Stomach (tissue), 9 donors: ENCODE measurements around the gene ANGPTL2. TPM values are rescaled to one million over a fixed set of nuclear protein-coding genes. Genes with fewer than 3 reads are reported as not detected.
"Not testable (repeated sequence)": the region's sequence is repeated elsewhere in the genome, so short reads cannot be mapped to it uniquely, and the experiment has no call there.

Experiments
- DNase-seq, 2 donors: peaks; one replicate each; pipeline versions ENCODE4 v3.0.0 to v3.0.0-alpha.2; 2013 to 2019
- H3K27ac ChIP-seq, 5 donors: fragments of 200-600 bp in 4 of 5; sonication (generic) in 4 of 5; one replicate each; pipeline ENCODE4 v1.5.1; 2013 to 2019; ENCODE audit warnings: mild to moderate bottlenecking in 1 of 5, moderate library complexity in 1 of 5
- H3K27me3 ChIP-seq, 3 donors: fragments of 200-600 bp; sonication (generic); one replicate each; pipeline ENCODE4 v1.5.1; 2017 to 2019; ENCODE audit warnings: mixed run types in 1 of 3
- H3K36me3 ChIP-seq, 4 donors: fragments of 200-600 bp; sonication (generic); 1 replicate in 3 of 4; 2 replicates in 1 of 4; pipeline ENCODE4 v1.5.1; 2016 to 2019
- H3K4me1 ChIP-seq, 4 donors: fragments of 200-600 bp; sonication (generic); one replicate each; pipeline ENCODE4 v1.5.1; 2016 to 2019
- H3K4me3 ChIP-seq, 4 donors: fragments of 200-600 bp; sonication (generic) in 3 of 4; one replicate each; pipeline ENCODE4 v1.5.1; 2016 to 2019; ENCODE audit warnings: mild to moderate bottlenecking in 1 of 4
- H3K9me3 ChIP-seq, 4 donors: fragments of 200-600 bp; sonication (generic); one replicate each; pipeline ENCODE4 v1.5.1; 2016 to 2019
- CTCF ChIP-seq, 7 experiments: fragments of 450-650 bp in 4 of 7; fragments of 200-600 bp in 3 of 7; sonication (generic) in 3 of 7; IDR thresholded peaks; one replicate each; pipeline ENCODE4 v1.5.1; 2016 to 2019; ENCODE audit warnings: antibody characterized with exemption in 7 of 7, control low read depth in 2 of 7, mild to moderate bottlenecking in 1 of 7
- EP300 ChIP-seq: sonication (generic); formaldehyde crosslinking; IDR thresholded peaks from one replicate; pipeline ENCODE4 v1.6.1; 2017; ENCODE audit warnings: antibody characterized with exemption
- POLR2A ChIP-seq, 4 donors: fragments of 450-650 bp; IDR thresholded peaks; one replicate each; pipeline ENCODE4 v1.6.1; 2016; ENCODE audit warnings: antibody characterized with exemption in 4 of 4, control low read depth in 2 of 4, mild to moderate bottlenecking in 1 of 4, moderate library complexity in 1 of 4
- POLR2AphosphoS5 ChIP-seq, 3 donors: sonication (generic); formaldehyde crosslinking; IDR thresholded peaks; one replicate each; pipeline ENCODE4 v1.6.1; 2016; ENCODE audit warnings: antibody characterized with exemption in 3 of 3
- WGBS, 5 donors: extraction: QIAGEN DNeasy Blood & Tissue Kit in 3 of 5; methylation state at CpG; one replicate each; pipeline versions ENCODE4 v1.1.5 to v1.1.7; 2013 to 2018; 5-methylcytosine and 5-hydroxymethylcytosine counted together
- intact Hi-C: fragments of 100-400 bp; cut with DNase I; formaldehyde crosslinking; loops from one replicate; pipeline ENCODE4 v1.15.1; 2023; ENCODE audit warnings: low total_unique reads
- polyA plus RNA-seq, 3 donors: library from polyadenylated mRNA; stranded (reverse); fragments of 200-250 nt; gene quantifications; one replicate each; pipeline ENCODE4 v1.2.3, GENCODE V29; 2013
- total RNA-seq, 5 donors: library from RNA; depleted of rRNA; stranded (reverse); fragments of >200 nt; gene quantifications; one replicate each; pipeline versions ENCODE4 v1.1.0 to v1.2.3, GENCODE V29; 2014 to 2016
- donor health status: healthy with polysubstance abuse.
- donor health status: Bipolar disorder and iron deficiency.
- donor health status: healthy.

ANGPTL2 gene
- total and polyA plus RNA-seq, 8 donors, result 5.7 to 26.3 (median 10.2) TPM

GRCh38 chr9:127153501-127153900 is 31.1 kb upstream of the ANGPTL2 start:
- DNase-seq, result peak in 1 of 2 donors; percentile 21
- Histone ChIP-seq H3K36me3 (no peaks in the 10 kb centered on the region), H3K4me3 (no peak overlapping the region), H3K9me3 (no peaks in the 10 kb centered on the region), H3K4me1 (peaks cover 0 to 20% (median 10%) of the 10 kb centered on the region in 4 donors), H3K27me3 (no peaks in the 10 kb centered on the region), H3K27ac (no peak overlapping the region)
- no peak for TF ChIP-seq POLR2A (IDR thresholded peaks at IDR 0.05)
- TF ChIP-seq CTCF (IDR thresholded peaks at IDR 0.05), result no peak
- no peak for TF ChIP-seq EP300
- no peak for TF ChIP-seq POLR2AphosphoS5 (IDR thresholded peaks at IDR 0.05)
- intact Hi-C loops, result no loop called here
- 91 to 98% (median 94%) methylated on average over 4 of the region's 4 CpGs for WGBS, 5 donors

- H3K4me3 ChIP-seq, result no peak overlapping the region
- H3K9me3 ChIP-seq, result no peaks in the 10 kb centered on the region
- H3K4me1 ChIP-seq, result peaks cover 0 to 13% (median 5%) of the 10 kb centered on the region in 4 donors
- H3K27me3 ChIP-seq, result no peaks in the 10 kb centered on the region
- 83 to 95% (median 94%) methylated on average over 5 to 6 of the region's 6 CpGs for WGBS, 5 donors
- H3K27ac ChIP-seq, result no peak overlapping the region
- no peak for DNase-seq
- TF ChIP-seq POLR2AphosphoS5 (IDR thresholded peaks at IDR 0.05) (no peak), POLR2A (IDR thresholded peaks at IDR 0.05) (no peak), CTCF (IDR thresholded peaks at IDR 0.05) (no peak)
- H3K36me3 ChIP-seq, result no peaks in the 10 kb centered on the region
- intact Hi-C loops, result no loop called here
Measured at GRCh38 chr9:127149463-127150390, 27.3 kb upstream of the ANGPTL2 start.

GRCh38 chr9:127149010-127149409 is 26.6 kb upstream of the ANGPTL2 start:
- intact Hi-C loops, result no loop called here
- DNase-seq, result no peak
- 95 to 98% (median 96%) methylated on average over 6 to 7 of the region's 7 CpGs for WGBS, 5 donors

GRCh38 chr9:127148014-127148413 is 25.6 kb upstream of the ANGPTL2 start:
- intact Hi-C loops, result no loop called here
- Histone ChIP-seq H3K27ac (no peak overlapping the region), H3K4me1 (no peaks in the 10 kb centered on the region), H3K27me3 (no peaks in the 10 kb centered on the region), H3K4me3 (no peak overlapping the region), H3K9me3 (no peaks in the 10 kb centered on the region), H3K36me3 (no peaks in the 10 kb centered on the region)
- no peak for DNase-seq
- no peak for TF ChIP-seq EP300
- no peak for TF ChIP-seq CTCF (IDR thresholded peaks at IDR 0.05)
- no peak for TF ChIP-seq POLR2A (IDR thresholded peaks at IDR 0.05)
- no peak for TF ChIP-seq POLR2AphosphoS5 (IDR thresholded peaks at IDR 0.05)
- 90 to 96% (median 94%) methylated on average over 4 to 5 of the region's 5 CpGs for WGBS, 5 donors

More at GRCh38 chr9:127149010-127149409, 26.6 kb upstream of the ANGPTL2 start:
- Histone ChIP-seq H3K27ac (no peak overlapping the region), H3K4me1 (peaks cover 0 to 6% (median 1%) of the 10 kb centered on the region in 4 donors), H3K9me3 (no peaks in the 10 kb centered on the region), H3K36me3 (no peaks in the 10 kb centered on the region), H3K4me3 (no peak overlapping the region), H3K27me3 (no peaks in the 10 kb centered on the region)
- TF ChIP-seq POLR2A (IDR thresholded peaks at IDR 0.05), result no peak
- TF ChIP-seq POLR2AphosphoS5 (IDR thresholded peaks at IDR 0.05), result no peak

GRCh38 chr9:127147251-127147650 is 24.8 kb upstream of the ANGPTL2 start:
- 78 to 90% (median 81%) methylated on average over 2 of the region's 2 CpGs for WGBS, 5 donors
- Histone ChIP-seq H3K27me3 (no peaks in the 10 kb centered on the region), H3K27ac (no peak overlapping the region), H3K9me3 (no peaks in the 10 kb centered on the region), H3K36me3 (no peaks in the 10 kb centered on the region), H3K4me1 (no peaks in the 10 kb centered on the region), H3K4me3 (no peak overlapping the region)
- intact Hi-C loops, result no loop called here
- TF ChIP-seq POLR2AphosphoS5 (IDR thresholded peaks at IDR 0.05) (no peak), EP300 (no peak), CTCF (IDR thresholded peaks at IDR 0.05) (no peak), POLR2A (IDR thresholded peaks at IDR 0.05) (no peak)
- DNase-seq, result peak in 1 of 2 donors; percentile 37

- H3K27me3 ChIP-seq, H3K27ac ChIP-seq, H3K4me3 ChIP-seq, DNase-seq, H3K36me3 ChIP-seq, H3K9me3 ChIP-seq, intact Hi-C loops, H3K4me1 ChIP-seq: not testable (repeated sequence)
Measured at GRCh38 chr9:127146841-127147240, 24.4 kb upstream of the ANGPTL2 start.
